GM12873 (cell line): ENCODE results near the gene VARS2.

Experiments
- CTCF ChIP-seq: IDR thresholded peaks from 2 replicates; pipeline ENCODE4 v1.5.1; 2012; ENCODE audit warnings: low read depth, mild to moderate bottlenecking, moderate library complexity, low read length, control low read depth; ENCODE audit not compliant: insufficient read depth; ENCODE audit errors: missing control alignments

VARS2 gene

GRCh38 chr6:30932665-30933365, 18.8 kb downstream of the VARS2 start:
- no peak for TF ChIP-seq CTCF

GRCh38 chr6:30935018-30935417, 21.0 kb downstream of the VARS2 start:
- TF ChIP-seq CTCF: no peak

GRCh38 chr6:30937265-30937664, 23.2 kb downstream of the VARS2 start:
- no peak for TF ChIP-seq CTCF

- TF ChIP-seq CTCF: no peak
Measured at GRCh38 chr6:30938730-30939129, 24.7 kb downstream of the VARS2 start.

GRCh38 chr6:30939473-30939872, 25.4 kb downstream of the VARS2 start:
- TF ChIP-seq CTCF: no peak

GRCh38 chr6:30940361-30940986, 26.4 kb downstream of the VARS2 start, which contains the start of gene MUCL3:
Gene MUCL3 (plus strand): TSS chr6:30940973. CDS start chr6:30941000, 27 bp downstream.
- no peak for TF ChIP-seq CTCF

GRCh38 chr6:30942338-30943060, 28.5 kb downstream of the VARS2 start:
- TF ChIP-seq CTCF: no peak
